ENCODE data around the gene ZNF407. TPM values are rescaled to one million over a fixed set of nuclear protein-coding genes. Genes with fewer than 3 reads are reported as not detected.

Gene ZNF407
- total and polyA plus RNA-seq, 2 of the 13 experiments (the other 11 are each of a cell fraction or from before 2014, with no cell fraction given): 2.3 to 8.7 TPM

- ATAC-seq (no peak), FAIRE-seq (no peak)
- TF ChIP-seq SRF (IDR thresholded peaks at IDR 0.05; ENCODE audit: low read depth, low read length) (no peak), NFAT5 (CRISPR knock-in tag; IDR thresholded peaks at IDR 0.05) (no peak), FOXP4 (CRISPR knock-in tag; IDR thresholded peaks at IDR 0.05) (no peak), ZNF792 (CRISPR knock-in tag; IDR thresholded peaks at IDR 0.05) (no peak), FOXJ3 (CRISPR knock-in tag; IDR thresholded peaks at IDR 0.05; ENCODE audit: borderline replicate concordance) (no peak), ZNF230 (CRISPR knock-in tag; IDR thresholded peaks at IDR 0.05) (no peak), MYNN (CRISPR knock-in tag; IDR thresholded peaks at IDR 0.05; ENCODE audit: low read depth) (no peak), TGIF2 (CRISPR knock-in tag; IDR thresholded peaks at IDR 0.05) (no peak), BCL6 (CRISPR knock-in tag; IDR thresholded peaks at IDR 0.05) (no peak), ZGPAT (CRISPR knock-in tag; IDR thresholded peaks at IDR 0.05) (no peak), ZUFSP (CRISPR knock-in tag; IDR thresholded peaks at IDR 0.05; ENCODE audit: borderline replicate concordance) (no peak), IKZF4 (CRISPR knock-in tag; IDR thresholded peaks at IDR 0.05; ENCODE audit: borderline replicate concordance, low read depth, not compliant biosample characterization) (no peak), ZNF75D (CRISPR knock-in tag; IDR thresholded peaks at IDR 0.05; ENCODE audit: borderline replicate concordance) (no peak)
These were observed 435.8 kb downstream of the ZNF407 start for GRCh38 chr18:75033516-75033915.

More at GRCh38 chr18:75033516-75033915, 435.8 kb downstream of the ZNF407 start:
- no peaks in the 10 kb centered on the region for H3K79me2 ChIP-seq (ENCODE audit: insufficient read depth, low read length)
- H3K9me3 ChIP-seq (ENCODE audit: low read length): no peaks in the 10 kb centered on the region
- no peak overlapping the region for H3K9ac ChIP-seq (ENCODE audit: insufficient read depth, low read depth, low read length)
- ChIA-PET POLR2A (no interaction called here), CTCF (ENCODE audit: low intra/inter-chr PET ratio, low total read pairs) (no interaction called here)
- no peak overlapping the region for H3K27ac ChIP-seq (ENCODE audit: extremely low read length, insufficient read depth, low read length)
- H3K4me2 ChIP-seq (ENCODE audit: low read depth, low read length): no peak overlapping the region
- no peaks in the 10 kb centered on the region; the same call in 1 of the 2 replicates for H4K20me1 ChIP-seq (ENCODE audit: insufficient read depth, low read length)
- no peak overlapping the region for H3K4me3 ChIP-seq (replicated peaks in 1 of 3; ENCODE audit: insufficient read depth in 1 of 3, low read depth in 2 of 3, low read length in 3 of 3)
- H2AFZ ChIP-seq (ENCODE audit: low read length): no peak overlapping the region
- BruUV-seq (replicated peaks): no TSS peak
- intact Hi-C loops (cut with micrococcal nuclease; ENCODE audit: unreplicated experiment) (no loop called here), in situ Hi-C loops (cut with HindIII; ENCODE audit: extremely low pct_ligation_motif_present, low pct_unique_long_range_greater_than_20kb) (no loop called here)
- no peaks in the 10 kb centered on the region for H3K36me3 ChIP-seq (replicated peaks in 1 of 2; ENCODE audit: control insufficient read depth in 1 of 2, insufficient read depth in 2 of 2, low read length in 2 of 2)
- H3K27me3 ChIP-seq (ENCODE audit: control insufficient read depth in 1 of 2, insufficient read depth in 2 of 2, low read length in 2 of 2): no peaks in the 10 kb centered on the region; a peak in 1 of 5 replicates
- H3K4me1 ChIP-seq (ENCODE audit: insufficient read depth, low read length): no peaks in the 10 kb centered on the region
- DNase-seq (ENCODE audit: low spot score): no peak
- 89% methylated on average over 7 of the region's 7 CpGs for WGBS (ENCODE audit: low lambda C conversion rate)
